ENCODE measurements around the gene COX5B. TPM values are rescaled to one million over a fixed set of nuclear protein-coding genes. Genes with fewer than 3 reads are reported as not detected.

Gene COX5B
- total RNA-seq, 2 donors from 2014 or later, result 211 to 233 TPM

GRCh38 chr2:97659256-97660043, 13.6 kb downstream of the COX5B start:
- no peaks in the 10 kb centered on the region for H3K9me3 ChIP-seq (ENCODE audit: control insufficient read depth, low read length)
- no peaks in the 10 kb centered on the region for H3K27me3 ChIP-seq (ENCODE audit: control insufficient read depth, insufficient read depth, low read length, poor library complexity, severe bottlenecking)
- Mint-ChIP-seq H3K4me1 (peaks cover 16% of the 10 kb centered on the region), H3K36me3 (ENCODE audit: low read depth) (peaks cover 53% of the 10 kb centered on the region), H3K9me3 (peaks cover 7% of the 10 kb centered on the region), H3K27ac (peak overlapping the region; percentile 35), H3K4me3 (no peak overlapping the region), H3K27me3 (ENCODE audit: insufficient read depth) (no peaks in the 10 kb centered on the region)
- WGBS, 2 experiments (ENCODE audit: insufficient coverage in 1 of 2, insufficient read length in 1 of 2), result 92 to 93% methylated on average over 7 to 29 of the region's 29 CpGs
- DNase-seq, result no peak
- TF ChIP-seq CTCF (conservative IDR thresholded peaks at IDR 0.05), result no peak
- no peak overlapping the region for H3K4me3 ChIP-seq (ENCODE audit: low read length)
- H3K4me1 ChIP-seq (ENCODE audit: control insufficient read depth, insufficient read depth, low read length), result peaks cover 7% of the 10 kb centered on the region
- H3K27ac ChIP-seq (ENCODE audit: low read depth, low read length), result no peak overlapping the region
- no peak overlapping the region for H3K9ac ChIP-seq (ENCODE audit: extremely low read depth, low read length, poor library complexity, severe bottlenecking)
- peaks cover 28% of the 10 kb centered on the region for H3K36me3 ChIP-seq (ENCODE audit: control insufficient read depth, insufficient read depth, low read length)

- no peak for TF ChIP-seq CTCF (conservative IDR thresholded peaks at IDR 0.05)
- Histone ChIP-seq H3K27me3 (ENCODE audit: control insufficient read depth, insufficient read depth, low read length, poor library complexity, severe bottlenecking) (no peaks in the 10 kb centered on the region), H3K9me3 (ENCODE audit: control insufficient read depth, low read length) (no peaks in the 10 kb centered on the region), H3K36me3 (ENCODE audit: control insufficient read depth, insufficient read depth, low read length) (peaks cover 28% of the 10 kb centered on the region), H3K4me1 (ENCODE audit: control insufficient read depth, insufficient read depth, low read length) (peaks cover 7% of the 10 kb centered on the region), H3K9ac (ENCODE audit: extremely low read depth, low read length, poor library complexity, severe bottlenecking) (no peak overlapping the region), H3K4me3 (ENCODE audit: low read length) (no peak overlapping the region), H3K27ac (ENCODE audit: low read depth, low read length) (no peak overlapping the region)
- Mint-ChIP-seq H3K9me3 (peaks cover under 1% of the 10 kb centered on the region), H3K36me3 (ENCODE audit: low read depth) (peaks cover 45% of the 10 kb centered on the region), H3K27ac (peak overlapping the region; percentile 35), H3K4me3 (no peak overlapping the region), H3K4me1 (peaks cover 17% of the 10 kb centered on the region), H3K27me3 (ENCODE audit: insufficient read depth) (no peaks in the 10 kb centered on the region)
- DNase-seq, result no peak
- 95 to 96% methylated on average over 12 to 20 of the region's 20 CpGs for WGBS, 2 experiments (ENCODE audit: insufficient coverage in 1 of 2, insufficient read length in 1 of 2)
Measured at GRCh38 chr2:97660044-97660774, 14.3 kb downstream of the COX5B start.

DNA sequence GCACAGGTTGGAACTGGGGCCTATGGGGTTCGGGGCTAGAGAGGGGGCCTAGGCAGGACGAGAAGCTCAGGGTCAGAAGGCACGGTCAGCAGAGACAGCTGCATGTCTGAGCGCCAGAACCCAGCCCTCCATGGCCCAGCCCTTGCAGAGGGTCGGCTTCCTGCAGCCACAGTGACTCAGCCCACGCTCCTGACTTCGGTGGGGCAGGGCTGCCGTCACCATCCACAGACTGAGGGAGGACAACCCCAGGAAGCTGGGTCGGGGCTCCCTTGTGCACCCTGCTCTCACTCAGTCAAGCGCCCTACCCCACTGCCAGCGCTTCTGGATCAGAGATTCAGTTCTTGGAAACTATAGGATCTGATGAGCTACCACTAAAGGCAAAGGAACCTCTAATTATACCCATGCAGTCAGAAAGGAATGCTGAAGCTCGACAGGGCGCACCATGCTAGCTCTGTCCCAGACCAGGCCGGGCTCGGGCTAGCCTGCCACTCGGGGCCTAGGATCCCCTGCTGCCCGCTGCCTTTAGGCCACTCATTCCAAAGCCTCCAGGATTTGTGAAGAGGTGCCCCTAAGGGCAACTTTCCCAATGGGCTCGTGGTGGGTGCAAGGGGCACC, 15.0 kb downstream of the COX5B start:
- no peak for TF ChIP-seq CTCF (conservative IDR thresholded peaks at IDR 0.05)
- Histone ChIP-seq H3K9me3 (ENCODE audit: control insufficient read depth, low read length) (no peaks in the 10 kb centered on the region), H3K36me3 (ENCODE audit: control insufficient read depth, insufficient read depth, low read length) (peaks cover 25% of the 10 kb centered on the region), H3K27ac (ENCODE audit: low read depth, low read length) (no peak overlapping the region), H3K4me1 (ENCODE audit: control insufficient read depth, insufficient read depth, low read length) (peaks cover 7% of the 10 kb centered on the region), H3K9ac (ENCODE audit: extremely low read depth, low read length, poor library complexity, severe bottlenecking) (no peak overlapping the region), H3K4me3 (ENCODE audit: low read length) (no peak overlapping the region), H3K27me3 (ENCODE audit: control insufficient read depth, insufficient read depth, low read length, poor library complexity, severe bottlenecking) (no peaks in the 10 kb centered on the region)
- H3K4me3 Mint-ChIP-seq, result no peak overlapping the region
- H3K9me3 Mint-ChIP-seq, result no peaks in the 10 kb centered on the region
- DNase-seq, result no peak
- peaks cover 38% of the 10 kb centered on the region for H3K36me3 Mint-ChIP-seq (ENCODE audit: low read depth)
- H3K27me3 Mint-ChIP-seq (ENCODE audit: insufficient read depth), result no peaks in the 10 kb centered on the region
- WGBS, 2 experiments (ENCODE audit: insufficient coverage in 1 of 2, insufficient read length in 1 of 2), result 90 to 95% methylated on average over 13 to 18 of the region's 18 CpGs
- peaks cover 17% of the 10 kb centered on the region for H3K4me1 Mint-ChIP-seq
- H3K27ac Mint-ChIP-seq, result no peak overlapping the region
